Measurements from ENCODE around the gene RBCK1. TPM values are rescaled to one million over a fixed set of nuclear protein-coding genes. Genes with fewer than 3 reads are reported as not detected.

Gene RBCK1
- total and polyA plus RNA-seq, 9 of the 15 experiments (the other 6 are each of a cell fraction or from before 2014, with no cell fraction given): 5.9 to 59.3 (median 26.5) TPM

DNA sequence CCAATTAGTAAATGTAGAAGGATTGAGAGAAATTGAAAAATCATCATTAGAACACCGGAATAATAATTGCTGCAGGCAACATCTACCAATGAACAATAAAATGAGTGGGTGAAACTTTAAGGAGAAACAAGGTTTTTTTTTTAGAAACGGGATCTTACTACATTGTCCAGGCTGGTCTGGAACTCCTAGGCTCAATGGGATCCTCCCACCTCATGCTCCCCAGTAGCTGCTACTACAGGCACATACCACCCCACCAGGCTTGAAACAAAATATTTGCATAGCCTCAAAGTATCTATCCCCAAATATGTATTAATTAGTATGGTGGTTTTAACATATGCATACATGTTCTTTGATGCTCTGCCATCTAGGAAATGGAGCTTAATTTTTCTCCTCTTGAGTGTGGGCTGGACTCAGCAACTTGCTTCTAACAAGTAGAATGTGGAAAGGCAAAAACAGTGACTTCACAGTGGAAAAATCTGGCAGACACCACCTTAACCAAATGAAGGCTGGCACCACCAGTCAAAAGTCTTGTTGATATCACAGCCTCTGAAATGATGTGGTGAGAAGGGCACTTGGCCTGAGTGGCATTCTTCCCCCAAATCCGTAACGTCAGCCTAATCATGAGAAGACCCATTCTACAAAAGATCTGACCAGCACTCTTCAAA, 49.1 kb upstream of the RBCK1 start:
- no peak for FAIRE-seq
- Histone ChIP-seq H4K20me1 (replicated peaks; ENCODE audit: control insufficient read depth, insufficient read depth, low read length) (no peaks in the 10 kb centered on the region), H3K27ac (ENCODE audit: extremely low read depth, low read depth, low read length) (no peak overlapping the region), H3K9ac (ENCODE audit: insufficient read depth in 1 of 2, low read depth in 2 of 2, low read length in 2 of 2) (no peak overlapping the region), H3K9me3 (replicated peaks; ENCODE audit: control insufficient read depth, insufficient read depth, low read depth, low read length) (no peaks in the 10 kb centered on the region), H2AFZ (ENCODE audit: low read depth, low read length) (no peak overlapping the region), H3K4me1 (replicated peaks in 1 of 2; ENCODE audit: control insufficient read depth in 2 of 2, insufficient read depth in 2 of 2, low read length in 2 of 2) (peaks cover 17% of the 10 kb centered on the region in 2 experiments; a peak in 4 of 5 replicates), H3K36me3 (ENCODE audit: control insufficient read depth, insufficient read depth, low read length) (no peaks in the 10 kb centered on the region), H3K79me2 (ENCODE audit: control insufficient read depth, insufficient read depth, low read length) (no peaks in the 10 kb centered on the region), H3K9me1 (ENCODE audit: control insufficient read depth, insufficient read depth, low read length) (no peaks in the 10 kb centered on the region), H3K4me2 (ENCODE audit: insufficient read depth, low read length) (no peak overlapping the region), H3K4me3 (no peak overlapping the region), H3K27me3 (ENCODE audit: control insufficient read depth in 2 of 2, insufficient read depth in 2 of 2, low read length in 2 of 2) (no peaks in the 10 kb centered on the region)
- TF ChIP-seq EWSR1 (IDR thresholded peaks at IDR 0.05; ENCODE audit: borderline replicate concordance, low read depth, partially characterized antibody) (no peak), ZNF121 (CRISPR knock-in tag; conservative IDR thresholded peaks at IDR 0.05) (peak; percentile 78), KDM2B (CRISPR knock-in tag; IDR thresholded peaks at IDR 0.05) (no peak), ATF7 (IDR thresholded peaks at IDR 0.05) (no peak), MCM2 (IDR thresholded peaks at IDR 0.05; ENCODE audit: low read depth) (no peak), RBM25 (IDR thresholded peaks at IDR 0.05; ENCODE audit: low read depth, low read length, severe bottlenecking) (peak; percentile 67), CBX2 (IDR thresholded peaks at IDR 0.05; ENCODE audit: insufficient read depth, low read length, poor library complexity, severe bottlenecking) (no peak)
- TF ChIP-seq, protein P1, sequence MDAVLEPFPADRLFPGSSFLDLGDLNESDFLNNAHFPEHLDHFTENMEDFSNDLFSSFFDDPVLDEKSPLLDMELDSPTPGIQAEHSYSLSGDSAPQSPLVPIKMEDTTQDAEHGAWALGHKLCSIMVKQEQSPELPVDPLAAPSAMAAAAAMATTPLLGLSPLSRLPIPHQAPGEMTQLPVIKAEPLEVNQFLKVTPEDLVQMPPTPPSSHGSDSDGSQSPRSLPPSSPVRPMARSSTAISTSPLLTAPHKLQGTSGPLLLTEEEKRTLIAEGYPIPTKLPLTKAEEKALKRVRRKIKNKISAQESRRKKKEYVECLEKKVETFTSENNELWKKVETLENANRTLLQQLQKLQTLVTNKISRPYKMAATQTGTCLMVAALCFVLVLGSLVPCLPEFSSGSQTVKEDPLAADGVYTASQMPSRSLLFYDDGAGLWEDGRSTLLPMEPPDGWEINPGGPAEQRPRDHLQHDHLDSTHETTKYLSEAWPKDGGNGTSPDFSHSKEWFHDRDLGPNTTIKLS (IDR thresholded peaks at IDR 0.05; ENCODE audit: borderline replicate concordance, low read depth): no peak
- no TSS peak for BruUV-seq (replicated peaks)
- in situ Hi-C loops (cut with MboI): no loop called here
- intact Hi-C loops (cut with micrococcal nuclease): loop anchor here (10.0 kb wide), 2 partner anchors 186 to 286 kb away; partner anchors contain the start of gene CSNK2A1
- POLR2A ChIA-PET: interaction anchor here (0.6 kb wide), 1 partner anchor 77 kb away, joined by 3 read pairs; no protein-coding TSS in a partner anchor
- ATAC-seq: no peak
- no peak for DNase-seq (ENCODE audit: extremely low read depth in 1 of 4, low spot score in 3 of 4)
- CTCF ChIA-PET (ENCODE audit: low intra/inter-chr PET ratio): interaction anchor here (0.7 kb wide), 1 partner anchor 8 kb away, joined by 5 read pairs; no protein-coding TSS in a partner anchor
- 66% methylated on average over 4 of the region's 4 CpGs for WGBS (ENCODE audit: insufficient coverage, low coverage, missing lambda C conversion rate)
